IMR-90 (cell line): Measurements from ENCODE around the gene CRACDL. TPM values are rescaled to one million over a fixed set of nuclear protein-coding genes. Genes with fewer than 3 reads are reported as not detected.

Experiments used
- ATAC-seq: fragments of 200-7000 bp; cut with Tn5 transposase; 2 replicates; pipeline ENCODE4 v1.9.1; 2020; ENCODE audit warnings: low read depth, mild to moderate bottlenecking, moderate library complexity
- BruUV-seq: library from RNA; stranded (reverse); fragments of 400-500 nt; replicated peaks from 2 replicates; lab custom pipeline; 2021; lab: Mats Ljungman, UMichigan
- CTCF ChIA-PET: fragments of 300-600 bp; formaldehyde crosslinking; extraction: SDS; loops from one replicate; lab custom pipeline; 2021; ENCODE audit warnings: antibody characterized with exemption; lab: Yijun Ruan, JAX
- POLR2A ChIA-PET: fragments of 300-600 bp; sonication (Branson Sonifier 250); formaldehyde crosslinking; loops from one replicate; lab custom pipeline; 2022; ENCODE audit warnings: antibody characterized with exemption; ENCODE audit not compliant: unreplicated experiment; lab: Charles Lee
- DNase-seq: peaks from one replicate; pipeline ENCODE4 v3.0.0; 2013
- H2AFZ ChIP-seq: replicated peaks from 2 replicates; pipeline ENCODE3; 2013; ENCODE audit warnings: low read length, mild to moderate bottlenecking; ENCODE audit not compliant: poor library complexity
- H2AK5ac ChIP-seq: 2 replicates; pipeline ENCODE4 v1.6.1; 2013; ENCODE audit warnings: low read depth, low read length, inconsistent platforms
- H2AK9ac ChIP-seq: replicated peaks from 2 replicates; pipeline ENCODE3; 2013; ENCODE audit warnings: mild to moderate bottlenecking, low read depth, low read length, moderate library complexity; ENCODE audit not compliant: poor library complexity
- H2BK120ac ChIP-seq: 2 replicates; pipeline ENCODE4 v1.6.1; 2013; ENCODE audit warnings: low read depth, low read length, inconsistent platforms
- H2BK15ac ChIP-seq: 3 replicates; pipeline ENCODE4 v1.6.1; 2013; ENCODE audit warnings: low read depth, low read length, inconsistent platforms
- H2BK20ac ChIP-seq: 2 replicates; pipeline ENCODE4 v1.6.1; 2013; ENCODE audit warnings: low read depth, mild to moderate bottlenecking, inconsistent platforms, low read length, moderate library complexity
- H2BK5ac ChIP-seq: 2 replicates; pipeline ENCODE4 v1.6.1; 2013; ENCODE audit warnings: mild to moderate bottlenecking, low read depth, low read length, inconsistent platforms; ENCODE audit not compliant: poor library complexity, severe bottlenecking
- H3K14ac ChIP-seq: replicated peaks from 2 replicates; pipeline ENCODE4 v1.6.1; 2013; ENCODE audit warnings: low read depth, low read length, inconsistent platforms
- H3K18ac ChIP-seq: 2 replicates; pipeline ENCODE4 v1.6.1; 2013; ENCODE audit warnings: low read depth, low read length, control low read depth
- H3K23ac ChIP-seq: 2 replicates; pipeline ENCODE4 v1.6.1; 2013; ENCODE audit warnings: low read depth, low read length, inconsistent platforms
- H3K27ac ChIP-seq: 2 replicates; pipeline ENCODE4 v1.5.1; 2013; ENCODE audit warnings: mild to moderate bottlenecking, control low read depth, low read length; ENCODE audit not compliant: insufficient read depth
- H3K27me3 ChIP-seq: 2 replicates; pipeline ENCODE4 v1.6.1; 2013; ENCODE audit warnings: low read length; ENCODE audit not compliant: control insufficient read depth, insufficient read depth
- H3K36me3 ChIP-seq: 2 replicates; pipeline ENCODE4 v1.6.1; 2013; ENCODE audit warnings: low read length, mixed read lengths; ENCODE audit not compliant: control insufficient read depth, insufficient read depth
- H3K4ac ChIP-seq: 2 replicates; pipeline ENCODE4 v1.6.1; 2013; ENCODE audit warnings: low read depth, low read length, inconsistent platforms
- H3K4me1 ChIP-seq: 2 replicates; pipeline ENCODE4 v1.6.1; 2013; ENCODE audit warnings: low read length, mixed read lengths; ENCODE audit not compliant: control insufficient read depth, insufficient read depth
- H3K4me2 ChIP-seq: 2 replicates; pipeline ENCODE4 v1.6.1; 2013; ENCODE audit warnings: low read depth, mild to moderate bottlenecking, control low read depth, low read length, moderate library complexity
- H3K4me3 ChIP-seq: 2 replicates; pipeline ENCODE4 v1.5.1; 2013; ENCODE audit warnings: low read depth, mild to moderate bottlenecking, control low read depth, low read length, moderate library complexity; ENCODE audit not compliant: insufficient read depth
- H3K56ac ChIP-seq: 2 replicates; pipeline ENCODE4 v1.6.1; 2013; ENCODE audit warnings: low read length, inconsistent platforms; ENCODE audit not compliant: insufficient read depth; ENCODE audit errors: extremely low read depth
- H3K79me1 ChIP-seq, 2 experiments: 2 replicates each; pipeline ENCODE4 v1.6.1; 2013; ENCODE audit warnings: low read length in 2 of 2, inconsistent platforms in 1 of 2, low read depth in 1 of 2
- H3K9ac ChIP-seq: 2 replicates; pipeline ENCODE4 v1.6.1; 2013; ENCODE audit warnings: low read depth, low read length, control low read depth
- H3K9me1 ChIP-seq: 2 replicates; pipeline ENCODE4 v1.6.1; 2013; ENCODE audit warnings: low read length, inconsistent platforms; ENCODE audit not compliant: insufficient read depth
- H3K9me3 ChIP-seq: 2 replicates; pipeline ENCODE4 v1.6.1; 2013; ENCODE audit warnings: low read length; ENCODE audit not compliant: control insufficient read depth, insufficient read depth
- H4K20me1 ChIP-seq: 2 replicates; pipeline ENCODE4 v1.6.1; 2013; ENCODE audit warnings: low read length, inconsistent platforms; ENCODE audit not compliant: insufficient read depth
- H4K5ac ChIP-seq: 2 replicates; pipeline ENCODE4 v1.6.1; 2013; ENCODE audit warnings: mild to moderate bottlenecking, low read depth, low read length, control low read depth
- H4K8ac ChIP-seq, 2 experiments: 2 replicates each; pipeline ENCODE4 v1.6.1; 2013; ENCODE audit warnings: low read depth in 2 of 2, low read length in 2 of 2, control low read depth in 1 of 2, inconsistent platforms in 1 of 2
- H4K91ac ChIP-seq: 2 replicates; pipeline ENCODE4 v1.6.1; 2013; ENCODE audit warnings: low read depth, low read length, inconsistent platforms; ENCODE audit not compliant: insufficient read depth
- CHD1 ChIP-seq: IDR thresholded peaks from 2 replicates; pipeline ENCODE4 v1.6.1; 2012; ENCODE audit warnings: low read depth, low read length, improper control_type of control experiment
- ELK1 ChIP-seq: fragments of 150-350 bp; IDR thresholded peaks from 2 replicates; pipeline ENCODE4 v1.6.1; 2016; ENCODE audit warnings: low read depth, mild to moderate bottlenecking, low read length, moderate library complexity, borderline replicate concordance
- USF2 ChIP-seq: fragments of 150-350 bp; IDR thresholded peaks from 2 replicates; pipeline ENCODE4 v1.6.1; 2017; ENCODE audit warnings: mild to moderate bottlenecking, antibody characterized with exemption, low read length, low read depth
- WGBS, 2 experiments: methylation state at CpG; one replicate each; pipeline versions ENCODE4 v1.1.5 to v1.1.7; 2013; ENCODE audit warnings: missing lambda C conversion rate in 2 of 2; ENCODE audit not compliant: insufficient read length in 1 of 2; ENCODE audit errors: extremely low coverage in 2 of 2; 5-methylcytosine and 5-hydroxymethylcytosine counted together
- dilution Hi-C: fragments of 300-500 bp; cut with HindIII; formaldehyde crosslinking; loops from one replicate; pipeline ENCODE4 v1.14.3; 2018; ENCODE audit warnings: low sequenced_read_pairs; ENCODE audit not compliant: unreplicated experiment
- in situ Hi-C: fragments of 300-500 bp; cut with MboI; formaldehyde crosslinking; loops from 3 replicates; pipeline ENCODE4 v1.14.3; 2019; ENCODE audit warnings: low sequenced_read_pairs, inconsistent platforms, mixed read lengths
- intact Hi-C: fragments of 100-400 bp; cut with micrococcal nuclease; formaldehyde crosslinking; loops from 2 replicates; pipeline ENCODE4 v1.10.0; 2022
- polyA plus RNA-seq, 3 experiments: library from polyadenylated mRNA; depleted of rRNA; stranded (reverse); fragments of >200 nt; gene quantifications; 2 replicates each; pipeline ENCODE4 v1.2.3, GENCODE V29; 2012; ENCODE audit warnings: low replicate concordance in 1 of 3
- total RNA-seq: library from RNA; depleted of rRNA; stranded (reverse); fragments of >200 nt; gene quantifications from 2 replicates; pipeline ENCODE4 v1.2.3, GENCODE V29; 2012

CRACDL gene
- total and polyA plus RNA-seq, 2 of the 4 experiments (the other 2 are of a cell fraction): not detected

- H2BK20ac ChIP-seq: no peak overlapping the region
- no peaks in the 10 kb centered on the region for H3K79me1 ChIP-seq
- ATAC-seq (no peak), DNase-seq (no peak)
- H2BK120ac ChIP-seq: no peak overlapping the region
- H2BK5ac ChIP-seq: no peak overlapping the region
- H3K36me3 ChIP-seq: no peaks in the 10 kb centered on the region
- no peak overlapping the region for H3K4me2 ChIP-seq
- no TSS peak for BruUV-seq
- in situ Hi-C loops (no loop called here), dilution Hi-C loops (no loop called here), intact Hi-C loops (no loop called here)
- ChIA-PET CTCF (no interaction called here), POLR2A (no interaction called here)
- no peak overlapping the region for H3K56ac ChIP-seq
- H3K23ac ChIP-seq: no peak overlapping the region
- no peak overlapping the region for H2BK15ac ChIP-seq
- no peak overlapping the region for H3K27ac ChIP-seq
- no peak overlapping the region for H4K91ac ChIP-seq
- no peak overlapping the region for H4K8ac ChIP-seq
- no peaks in the 10 kb centered on the region for H3K4me1 ChIP-seq
- H3K4ac ChIP-seq: no peak overlapping the region
- H3K18ac ChIP-seq: no peak overlapping the region
- H2AK9ac ChIP-seq: no peak overlapping the region
- no peak overlapping the region for H3K14ac ChIP-seq
- WGBS, 2 experiments: no CpG with 5 or more reads among the region's 4 CpGs
- no peak overlapping the region for H2AK5ac ChIP-seq
- H2AFZ ChIP-seq: no peak overlapping the region
- H4K5ac ChIP-seq: no peak overlapping the region
- TF ChIP-seq ELK1 (no peak), CHD1 (no peak), USF2 (no peak)
- H3K27me3 ChIP-seq: peaks cover 9% of the 10 kb centered on the region; the same call in 1 of the 2 replicates
- no peaks in the 10 kb centered on the region for H3K9me1 ChIP-seq
- H3K9me3 ChIP-seq: no peaks in the 10 kb centered on the region
- no peaks in the 10 kb centered on the region for H4K20me1 ChIP-seq
- no peak overlapping the region for H3K4me3 ChIP-seq
- no peak overlapping the region for H3K9ac ChIP-seq
Measured at GRCh38 chr2:98778151-98778550, 157.9 kb downstream of the CRACDL start.
